Daoy (cell line): ENCODE results near the gene TBL3. TPM values are rescaled to one million over a fixed set of nuclear protein-coding genes. Genes with fewer than 3 reads are reported as not detected.

Experiments used
- total RNA-seq: library from RNA; depleted of rRNA; stranded (reverse); fragments of >200 nt; shearing (Covaris generic); gene quantifications from 2 replicates; pipeline ENCODE4 v1.2.3, GENCODE V29; 2014; rRNA removed

TBL3 gene
- total RNA-seq, 1 experiment from 2014 or later = 49.5 TPM

Other genes starting within 250 kb of the TBL3 start
- gene NME3, start 200.5 kb upstream of the TBL3 start, total RNA-seq = 16.5 and 28.0 TPM in 2 replicates
- gene EME2, start 199.2 kb upstream of the TBL3 start, total RNA-seq = 8.6 and 10.1 TPM in 2 replicates
- 153 and 201 TPM in 2 replicates for gene MRPS34, start 198.9 kb upstream of the TBL3 start, total RNA-seq
- 20.2 and 21.7 TPM in 2 replicates for gene SPSB3, start 189.5 kb upstream of the TBL3 start, total RNA-seq
- gene NUBP2, start 189.1 kb upstream of the TBL3 start, total RNA-seq = 75.7 and 97.2 TPM in 2 replicates
- not detected in 2 replicates for gene IGFALS, start 178.3 kb upstream of the TBL3 start, total RNA-seq
- 23.5 and 28.2 TPM in 2 replicates for gene HAGH, start 145.2 kb upstream of the TBL3 start, total RNA-seq
- 26.6 and 50.7 TPM in 2 replicates for gene FAHD1, start 144.8 kb upstream of the TBL3 start, total RNA-seq
- not detected in 2 replicates for gene MEIOB, start 99.9 kb upstream of the TBL3 start, total RNA-seq
- not detected in 2 replicates for gene HS3ST6, start 53.6 kb upstream of the TBL3 start, total RNA-seq
- 36.6 and 49.1 TPM in 2 replicates for gene MSRB1, start 28.9 kb upstream of the TBL3 start, total RNA-seq
- not detected in 2 replicates for gene RPL3L, start 17.4 kb upstream of the TBL3 start, total RNA-seq
- gene NDUFB10, start 12.5 kb upstream of the TBL3 start, total RNA-seq = 147 and 156 TPM in 2 replicates
- 1,645 and 2,369 TPM in 2 replicates for gene RPS2, start 7.2 kb upstream of the TBL3 start, total RNA-seq
- not detected in 2 replicates for gene RNF151, start 5.2 kb upstream of the TBL3 start, total RNA-seq
- gene NOXO1, start 9.4 kb downstream of the TBL3 start, total RNA-seq = not detected in 2 replicates
- gene GFER, start 12.1 kb downstream of the TBL3 start, total RNA-seq = 22.7 and 29.7 TPM in 2 replicates
- gene SYNGR3, start 17.9 kb downstream of the TBL3 start, total RNA-seq = 0.29 TPM in 1 of 2 replicates, not detected in the other
- gene ZNF598, start 37.8 kb downstream of the TBL3 start, total RNA-seq = 19.8 and 21.6 TPM in 2 replicates
- 0.46 and 1.5 TPM in 2 replicates for gene NPW, start 47.7 kb downstream of the TBL3 start, total RNA-seq
- gene NHERF2, start 54.8 kb downstream of the TBL3 start, total RNA-seq = 38.1 and 41.8 TPM in 2 replicates
- 29.3 and 39.4 TPM in 2 replicates for gene NTHL1, start 75.8 kb downstream of the TBL3 start, total RNA-seq
- 31.4 and 34.1 TPM in 2 replicates for gene TSC2, start 75.9 kb downstream of the TBL3 start, total RNA-seq
- 12.0 and 46.5 TPM in 2 replicates for gene PKD1, start 163.8 kb downstream of the TBL3 start, total RNA-seq
- 0.11 and 0.21 TPM in 2 replicates for gene RAB26, start 176.6 kb downstream of the TBL3 start, total RNA-seq
- gene TRAF7, start 183.7 kb downstream of the TBL3 start, total RNA-seq = 43.4 and 45.5 TPM in 2 replicates
- 0.06 TPM in 1 of 2 replicates, not detected in the other for gene CASKIN1, start 224.6 kb downstream of the TBL3 start, total RNA-seq
- 12.1 and 19.3 TPM in 2 replicates for gene MLST8, start 233.4 kb downstream of the TBL3 start, total RNA-seq
- gene BRICD5, start 238.8 kb downstream of the TBL3 start, total RNA-seq = 0.68 and 1.9 TPM in 2 replicates
- gene PGP, start 242.8 kb downstream of the TBL3 start, total RNA-seq = 16.9 and 21.8 TPM in 2 replicates